Subcutaneous abdominal adipose tissue (tissue), 5 donors: ENCODE data around the gene ITCH.
"Not testable (repeated sequence)": the region's sequence is repeated elsewhere in the genome, so short reads cannot be mapped to it uniquely, and the experiment has no call there.

ENCODE experiments used
- H3K27ac ChIP-seq: one replicate; pipeline ENCODE4 v1.7.0; 2013; ENCODE audit warnings: low read depth, mild to moderate bottlenecking, inconsistent platforms, low read length, moderate library complexity
- H3K27me3 ChIP-seq, 5 donors: one replicate each; pipeline ENCODE4 v1.7.0; 2013; ENCODE audit warnings: low read length in 5 of 5, inconsistent platforms in 1 of 5; ENCODE audit not compliant: control insufficient read depth in 5 of 5, insufficient read depth in 4 of 5
- H3K36me3 ChIP-seq, 5 donors: one replicate each; pipeline ENCODE4 v1.7.0; 2013; ENCODE audit warnings: low read length in 5 of 5; ENCODE audit not compliant: control insufficient read depth in 5 of 5, insufficient read depth in 5 of 5
- H3K4me1 ChIP-seq, 5 donors: one replicate each; pipeline ENCODE4 v1.7.0; 2013; ENCODE audit warnings: low read length in 5 of 5, mild to moderate bottlenecking in 3 of 5, moderate library complexity in 1 of 5; ENCODE audit not compliant: control insufficient read depth in 5 of 5, insufficient read depth in 5 of 5
- H3K4me3 ChIP-seq, 5 donors: one replicate each; pipeline ENCODE4 v1.7.0; 2013; ENCODE audit warnings: low read length in 5 of 5, low read depth in 1 of 5
- H3K9ac ChIP-seq, 5 donors: one replicate each; pipeline ENCODE4 v1.7.0; 2013; ENCODE audit warnings: low read length in 5 of 5, mild to moderate bottlenecking in 4 of 5, moderate library complexity in 3 of 5
- H3K9me3 ChIP-seq, 5 donors: one replicate each; pipeline ENCODE4 v1.7.0; 2013; ENCODE audit warnings: low read length in 5 of 5; ENCODE audit not compliant: control insufficient read depth in 5 of 5
- donor health status: healthy.
- donor health status: healthy.
- donor health status: healthy.
- donor health status: healthy.
- donor health status: healthy.

ITCH gene

DNA sequence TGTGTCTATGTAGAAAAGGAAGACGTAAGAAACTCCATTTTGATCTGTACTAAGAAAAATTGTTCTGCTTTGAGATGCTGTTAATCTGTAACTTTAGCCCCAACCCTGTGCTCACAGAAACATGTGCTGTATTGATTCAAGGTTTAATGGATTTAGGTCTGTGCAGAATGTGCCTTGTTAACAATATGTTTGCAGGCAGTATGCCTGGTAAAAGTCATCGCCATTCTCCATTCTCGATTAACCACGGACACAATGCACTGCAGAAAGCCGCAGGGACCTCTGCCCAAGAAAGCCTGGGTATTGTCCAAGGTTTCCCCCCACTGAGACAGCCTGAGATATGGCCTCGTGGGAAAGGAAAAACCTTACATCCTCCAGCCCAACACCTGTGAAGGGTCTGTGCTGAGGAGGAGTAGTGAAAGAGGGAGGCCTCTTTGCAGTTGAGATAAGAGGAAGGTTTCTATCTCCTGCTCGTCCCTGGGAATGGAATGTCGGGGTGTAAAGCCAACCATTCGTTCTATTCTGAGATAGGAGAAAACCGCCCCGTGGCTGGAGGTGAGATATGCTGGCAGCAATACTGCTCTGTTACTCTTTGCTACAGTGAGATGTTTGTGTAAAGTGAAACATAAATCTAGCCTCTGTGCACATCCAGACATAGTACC is 62.1 kb downstream of the ITCH start:
- H3K4me1 ChIP-seq, H3K27ac ChIP-seq: not testable (repeated sequence)
- H3K36me3 ChIP-seq: peaks cover 38 to 53% (median 44%) of the 10 kb centered on the region in 5 donors

DNA sequence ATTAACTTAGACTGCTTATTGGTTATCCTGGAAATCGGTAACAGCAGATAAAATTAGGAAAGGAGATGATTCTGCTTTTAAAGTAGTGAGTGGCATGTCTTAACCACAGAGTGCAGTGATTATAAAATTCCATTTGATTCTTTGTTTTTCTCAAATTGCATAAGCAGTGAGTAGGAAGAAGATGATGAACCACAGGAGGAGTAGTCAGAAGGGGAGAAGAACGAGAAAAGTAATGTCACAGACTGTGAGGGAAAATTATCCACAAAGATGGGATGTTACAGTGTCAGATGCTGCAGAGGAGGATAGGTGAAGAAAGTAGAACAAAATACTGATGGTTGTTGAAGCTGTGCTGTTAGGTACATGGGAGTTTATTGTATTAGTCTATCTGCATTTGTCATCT is 63.0 kb downstream of the ITCH start:
- Histone ChIP-seq H3K9ac (no peak overlapping the region), H3K9me3 (no peaks in the 10 kb centered on the region), H3K27ac (no peak overlapping the region), H3K36me3 (peaks cover 36 to 54% (median 43%) of the 10 kb centered on the region in 5 donors), H3K4me1 (no peaks in the 10 kb centered on the region), H3K4me3 (no peak overlapping the region), H3K27me3 (no peaks in the 10 kb centered on the region)

More for the DNA sequence above, 62.1 kb downstream of the ITCH start:
- H3K9ac ChIP-seq, H3K9me3 ChIP-seq, H3K27me3 ChIP-seq, H3K4me3 ChIP-seq: not testable (repeated sequence)

DNA sequence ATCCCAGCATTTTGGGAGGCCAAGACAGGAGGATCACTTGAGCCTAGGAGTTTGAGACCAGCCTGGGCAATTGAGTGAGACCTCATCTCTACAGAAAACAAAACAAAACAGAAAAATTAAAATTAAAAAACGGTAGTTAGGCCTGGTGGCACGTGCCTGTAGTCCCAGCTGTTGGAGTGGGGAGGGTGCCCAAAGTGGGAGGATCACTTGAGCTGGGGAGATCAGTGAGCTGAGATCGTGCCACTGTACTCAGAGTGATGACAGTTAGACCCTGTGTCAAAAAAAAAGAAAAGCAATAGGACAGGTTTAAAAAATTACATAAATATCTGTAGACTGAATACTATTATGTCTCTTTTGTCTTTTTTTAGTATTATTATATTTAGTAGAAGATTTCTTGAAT is 64.3 kb downstream of the ITCH start:
- no peaks in the 10 kb centered on the region for H3K4me1 ChIP-seq
- peaks cover 30 to 47% (median 33%) of the 10 kb centered on the region in 5 donors for H3K36me3 ChIP-seq
- no peak overlapping the region for H3K4me3 ChIP-seq
- no peaks in the 10 kb centered on the region for H3K9me3 ChIP-seq
- H3K27me3 ChIP-seq: no peaks in the 10 kb centered on the region
- no peak overlapping the region for H3K27ac ChIP-seq
- H3K9ac ChIP-seq: no peak overlapping the region

DNA sequence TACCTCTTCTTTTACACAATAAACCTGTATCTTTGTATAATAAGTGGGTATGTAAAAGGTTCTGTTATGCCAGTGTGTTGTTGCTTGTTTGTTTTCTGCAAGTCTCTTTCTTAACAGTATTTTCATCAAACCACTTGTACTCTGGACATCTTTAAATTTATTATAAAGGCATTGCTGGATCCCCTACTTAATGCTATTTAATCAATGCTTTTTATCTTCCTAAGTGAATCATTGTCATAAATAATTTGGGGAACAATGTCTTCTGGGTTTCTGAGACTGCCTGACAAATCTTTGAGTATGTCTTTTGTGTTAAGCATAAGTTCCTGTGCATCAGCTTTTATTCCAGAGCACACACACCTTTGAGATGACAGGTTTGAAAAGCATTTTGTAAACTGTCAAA is 64.7 kb downstream of the ITCH start:
- H3K36me3 ChIP-seq: peaks cover 30 to 47% (median 33%) of the 10 kb centered on the region in 5 donors
- H3K4me3 ChIP-seq: no peak overlapping the region
- no peak overlapping the region for H3K27ac ChIP-seq
- H3K27me3 ChIP-seq: no peaks in the 10 kb centered on the region
- no peaks in the 10 kb centered on the region for H3K4me1 ChIP-seq
- no peaks in the 10 kb centered on the region for H3K9me3 ChIP-seq
- H3K9ac ChIP-seq: no peak overlapping the region

DNA sequence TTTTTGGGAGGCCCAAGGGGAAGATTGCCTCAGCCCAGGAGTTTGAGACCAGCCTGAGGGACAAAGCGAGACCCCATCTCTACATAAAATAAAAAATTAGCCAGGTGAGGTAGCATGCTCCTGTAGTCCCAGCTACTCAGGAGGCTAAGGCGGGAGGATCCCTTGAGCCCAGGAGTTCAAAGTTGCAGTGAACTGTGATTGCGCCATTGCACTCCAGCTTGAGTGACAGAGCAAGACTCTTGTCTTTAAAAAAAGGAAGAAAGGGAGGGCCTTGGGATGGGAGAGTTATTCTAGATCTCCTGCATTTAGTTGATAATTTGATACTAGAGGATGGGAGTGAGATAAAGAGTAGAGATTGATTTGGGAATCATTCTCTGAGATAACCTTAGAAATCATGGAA is 68.1 kb downstream of the ITCH start:
- Histone ChIP-seq H3K4me3 (no peak overlapping the region), H3K9me3 (no peaks in the 10 kb centered on the region), H3K9ac (no peak overlapping the region), H3K36me3 (peaks cover 11 to 23% (median 18%) of the 10 kb centered on the region in 5 donors), H3K4me1 (peaks cover 0 to 6% (median 0%) of the 10 kb centered on the region in 5 donors), H3K27ac (no peak overlapping the region), H3K27me3 (no peaks in the 10 kb centered on the region)

DNA sequence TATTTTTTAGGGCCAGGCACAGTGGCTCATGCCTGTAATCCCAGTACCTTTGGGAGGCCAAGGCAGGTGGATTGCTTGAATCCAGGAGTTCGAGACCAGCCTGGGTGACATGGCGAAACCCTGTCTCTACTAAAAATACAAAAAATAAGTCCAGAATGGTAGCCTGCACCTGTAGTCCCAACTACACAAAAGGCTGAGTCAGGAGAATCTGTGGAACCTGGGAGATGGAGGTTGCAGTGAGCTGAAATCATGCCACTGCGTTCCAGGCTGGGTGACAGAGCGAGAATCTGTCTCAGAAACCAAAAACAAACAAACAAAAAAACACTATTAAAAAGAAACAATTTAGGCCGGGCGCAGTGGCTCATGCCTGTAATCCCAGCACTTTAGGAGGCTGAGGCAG is 69.6 kb downstream of the ITCH start:
- H3K27ac ChIP-seq, H3K27me3 ChIP-seq, H3K9me3 ChIP-seq, H3K4me3 ChIP-seq, H3K9ac ChIP-seq: not testable (repeated sequence)
- Histone ChIP-seq H3K4me1 (peaks cover 0 to 10% (median 4%) of the 10 kb centered on the region in 5 donors), H3K36me3 (peaks cover 7 to 21% (median 14%) of the 10 kb centered on the region in 5 donors)

DNA sequence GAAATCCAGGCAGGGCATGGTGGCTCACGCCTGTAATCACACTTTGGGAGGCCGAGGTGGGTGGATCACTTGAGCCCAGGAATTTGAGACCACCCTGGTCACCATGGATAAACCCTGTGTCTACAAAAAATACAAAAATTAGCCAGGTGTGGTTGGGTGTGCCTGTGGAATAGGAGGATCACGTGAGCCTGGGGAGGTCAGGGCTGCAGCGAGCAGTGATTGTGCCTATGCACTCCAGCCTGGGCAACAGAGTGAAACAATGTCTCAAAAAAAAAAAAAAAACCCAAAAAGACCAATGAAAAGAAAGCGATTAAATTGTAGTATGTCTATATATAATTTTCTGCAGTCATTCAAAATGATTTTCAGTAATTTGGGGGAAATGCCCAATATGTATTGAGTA is 70.3 kb downstream of the ITCH start:
- Histone ChIP-seq H3K4me3 (no peak overlapping the region), H3K27me3 (no peaks in the 10 kb centered on the region), H3K27ac (no peak overlapping the region), H3K4me1 (peaks cover 0 to 11% (median 6%) of the 10 kb centered on the region in 5 donors), H3K9ac (no peak overlapping the region), H3K9me3 (no peaks in the 10 kb centered on the region), H3K36me3 (peaks cover 6 to 23% (median 16%) of the 10 kb centered on the region in 5 donors)

DNA sequence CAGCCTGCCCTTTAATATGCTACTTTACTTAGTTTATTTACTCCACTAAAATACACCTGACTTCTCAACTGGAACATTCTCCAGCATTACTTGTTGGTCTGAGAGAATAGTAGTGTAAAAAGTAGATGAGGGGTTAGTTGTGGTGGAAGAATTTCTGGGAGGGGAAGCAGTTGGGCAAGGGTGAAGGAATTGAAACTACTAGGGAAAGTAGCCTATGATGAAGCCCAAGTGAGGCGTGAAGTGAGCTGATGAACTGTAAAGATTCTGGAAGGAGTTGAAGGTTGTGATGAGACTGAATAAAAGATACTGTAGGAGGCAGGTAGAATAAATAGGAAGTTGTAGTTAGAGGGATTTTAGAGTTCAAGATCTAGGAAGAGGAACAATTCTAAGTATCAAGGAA is 72.5 kb downstream of the ITCH start:
- no peak overlapping the region for H3K4me3 ChIP-seq
- H3K36me3 ChIP-seq: peaks cover 25 to 33% (median 29%) of the 10 kb centered on the region in 5 donors
- no peak overlapping the region for H3K9ac ChIP-seq
- peaks cover 0 to 11% (median 6%) of the 10 kb centered on the region in 5 donors for H3K4me1 ChIP-seq
- H3K27me3 ChIP-seq: no peaks in the 10 kb centered on the region
- no peak overlapping the region for H3K27ac ChIP-seq
- H3K9me3 ChIP-seq: no peaks in the 10 kb centered on the region

DNA sequence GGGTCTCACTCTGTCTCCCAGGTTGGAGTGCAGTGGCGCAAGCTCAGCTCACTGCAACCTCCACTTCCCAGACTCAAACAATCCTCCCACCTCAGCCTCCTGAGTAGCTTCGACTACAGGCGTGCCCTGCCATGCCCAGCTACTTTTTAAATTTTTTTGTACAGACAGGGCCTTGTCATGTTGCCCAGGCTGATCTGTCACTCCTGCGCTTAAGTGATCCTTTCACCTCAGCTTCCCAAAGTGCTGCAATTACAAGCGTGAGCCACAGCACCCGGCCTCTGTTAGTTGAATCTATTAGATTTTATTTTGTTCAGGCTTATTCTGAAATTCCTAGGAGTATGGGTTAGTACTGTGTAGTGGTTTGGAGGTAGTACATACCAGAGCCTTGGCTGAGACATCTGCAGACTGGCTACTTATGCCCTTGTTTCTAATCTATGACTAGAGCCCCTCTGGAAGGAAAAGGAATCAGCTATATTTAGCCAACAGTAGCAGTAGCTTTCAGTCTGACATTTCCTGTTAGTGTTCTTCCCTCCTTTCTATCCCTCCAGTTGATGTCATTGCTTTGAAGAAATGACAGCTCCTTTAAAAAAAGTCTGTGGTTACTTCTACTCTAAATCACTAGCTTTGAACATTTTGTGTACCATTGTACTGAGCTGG is 74.4 kb downstream of the ITCH start:
- Histone ChIP-seq H3K27ac (no peak overlapping the region), H3K4me3 (no peak overlapping the region), H3K36me3 (peaks cover 30 to 44% (median 38%) of the 10 kb centered on the region in 5 donors)

DNA sequence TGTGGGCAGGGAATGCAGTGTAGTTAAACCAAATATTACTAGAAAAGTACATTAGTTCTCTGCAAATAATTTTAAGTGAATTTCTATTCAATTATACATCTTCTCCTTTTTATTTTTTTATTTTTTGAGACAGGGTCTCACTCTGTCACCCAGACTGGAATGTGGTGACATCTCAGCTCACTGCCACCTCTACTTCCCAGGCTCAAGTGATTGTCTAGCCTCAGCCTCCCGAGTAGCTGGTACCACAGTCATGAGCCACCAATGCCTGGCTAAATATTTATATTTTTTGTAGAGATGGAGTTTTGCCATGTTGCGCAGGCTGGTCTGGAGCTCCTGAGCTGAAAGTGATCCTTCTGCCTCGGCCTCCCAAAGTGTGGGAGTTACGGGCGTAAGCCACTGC is 76.1 kb downstream of the ITCH start:
- H3K36me3 ChIP-seq: peaks cover 30 to 58% (median 47%) of the 10 kb centered on the region in 5 donors
- H3K4me3 ChIP-seq: no peak overlapping the region
- no peaks in the 10 kb centered on the region for H3K27me3 ChIP-seq
- no peak overlapping the region for H3K9ac ChIP-seq
- no peak overlapping the region for H3K27ac ChIP-seq
- peaks cover 0 to 11% (median 6%) of the 10 kb centered on the region in 5 donors for H3K4me1 ChIP-seq
- no peaks in the 10 kb centered on the region for H3K9me3 ChIP-seq

More for the DNA sequence above, 74.4 kb downstream of the ITCH start:
- Histone ChIP-seq H3K27me3 (no peaks in the 10 kb centered on the region), H3K9me3 (no peaks in the 10 kb centered on the region), H3K4me1 (peaks cover 0 to 11% (median 6%) of the 10 kb centered on the region in 5 donors), H3K9ac (peak overlapping the region in 1 of 5 donors; percentile 32)
